GM18502 (cell line): ENCODE measurements around the gene SEMA4F.

Experiments
- ATAC-seq: cut with Tn5 transposase; IDR thresholded peaks from one replicate; pipeline ENCODE4 v1.9.1; 2021; ENCODE audit warnings: mild to moderate bottlenecking; ENCODE audit not compliant: unreplicated experiment, poor library complexity

SEMA4F gene

GRCh38 chr2:74702001-74702715 lies 48.1 kb downstream of the SEMA4F start:
- no peak for ATAC-seq

GRCh38 chr2:74703373-74703772 lies 49.3 kb downstream of the SEMA4F start:
- no peak for ATAC-seq

GRCh38 chr2:74704216-74704615 lies 50.2 kb downstream of the SEMA4F start:
- ATAC-seq: no peak

- ATAC-seq: no peak
Observed at GRCh38 chr2:74706741-74707140, 52.7 kb downstream of the SEMA4F start.

- ATAC-seq: no peak
Observed at GRCh38 chr2:74707837-74708236, 53.8 kb downstream of the SEMA4F start.

GRCh38 chr2:74708296-74708695 lies 54.2 kb downstream of the SEMA4F start:
- no peak for ATAC-seq

GRCh38 chr2:74708883-74709282 lies 54.8 kb downstream of the SEMA4F start:
- ATAC-seq: no peak

GRCh38 chr2:74712223-74713053 lies 58.4 kb downstream of the SEMA4F start:
- no peak for ATAC-seq

- no peak for ATAC-seq
Observed at GRCh38 chr2:74714691-74715080, 60.6 kb downstream of the SEMA4F start.

- peak; percentile 96 for ATAC-seq
Observed at GRCh38 chr2:74715081-74715791, 61.2 kb downstream of the SEMA4F start.

GRCh38 chr2:74715880-74716279 lies 61.8 kb downstream of the SEMA4F start:
- no peak for ATAC-seq

GRCh38 chr2:74719066-74719465 lies 65.0 kb downstream of the SEMA4F start:
- ATAC-seq: no peak

- no peak for ATAC-seq
Observed at GRCh38 chr2:74721316-74721715, 67.3 kb downstream of the SEMA4F start.

GRCh38 chr2:74724496-74724895 lies 70.4 kb downstream of the SEMA4F start:
- no peak for ATAC-seq

- ATAC-seq: no peak
Observed at GRCh38 chr2:74725287-74725686, 71.2 kb downstream of the SEMA4F start.

- no peak for ATAC-seq
Observed at GRCh38 chr2:74728842-74729241, 74.8 kb downstream of the SEMA4F start.

- no peak for ATAC-seq
Observed at GRCh38 chr2:74730530-74730929, 76.5 kb downstream of the SEMA4F start.
